DOHH2 (cell line): Measurements from ENCODE around the gene MSX1.

Experiments used
- CTCF ChIP-seq: fragments of 200-600 bp; sonication (generic); IDR thresholded peaks from one replicate; pipeline ENCODE4 v1.5.1; 2014; ENCODE audit warnings: antibody characterized with exemption, mild to moderate bottlenecking, low read depth, low read length; ENCODE audit not compliant: poor library complexity, severe bottlenecking
- EZH2phosphoT487 ChIP-seq: fragments of 200-600 bp; sonication (generic); IDR thresholded peaks from 2 replicates; pipeline ENCODE4 v1.6.1; 2017; ENCODE audit warnings: borderline replicate concordance, mild to moderate bottlenecking, antibody characterized with exemption, low read length, moderate library complexity, mixed read lengths

- TF ChIP-seq CTCF: no peak
- TF ChIP-seq EZH2phosphoT487: no peak
Measured at GRCh38 chr4:4870576-4871241, 11.2 kb downstream of the MSX1 start.
